ENCODE data around the gene CFAP221. TPM values are rescaled to one million over a fixed set of nuclear protein-coding genes. Genes with fewer than 3 reads are reported as not detected.

CFAP221 gene
- total RNA-seq, 1 donor from 2014 or later, result 1.0 TPM

GRCh38 chr2:119625226-119625625 lies 81.0 kb downstream of the CFAP221 start:
- no peak for DNase-seq
- TF ChIP-seq CTCF (IDR thresholded peaks at IDR 0.05; ENCODE audit: borderline replicate concordance), result no peak
- no peaks in the 10 kb centered on the region for H3K36me3 ChIP-seq
- no peaks in the 10 kb centered on the region for H3K27me3 ChIP-seq (ENCODE audit: low read depth)
- intact Hi-C loops (cut with micrococcal nuclease), result no loop called here
- no peak overlapping the region for H3K27ac ChIP-seq (replicated peaks)
- no peak overlapping the region for H3K4me3 ChIP-seq
- H3K9me3 ChIP-seq (replicated peaks), result peaks cover 7% of the 10 kb centered on the region
- no peaks in the 10 kb centered on the region for H3K4me1 ChIP-seq

GRCh38 chr2:119629323-119629825 lies 85.1 kb downstream of the CFAP221 start:
- H3K9me3 ChIP-seq (replicated peaks), result peaks cover 4% of the 10 kb centered on the region
- DNase-seq, result no peak
- no peak overlapping the region for H3K27ac ChIP-seq (replicated peaks)
- no peaks in the 10 kb centered on the region for H3K36me3 ChIP-seq
- H3K4me1 ChIP-seq, result no peaks in the 10 kb centered on the region
- no peaks in the 10 kb centered on the region for H3K27me3 ChIP-seq (ENCODE audit: low read depth)
- no peak overlapping the region for H3K4me3 ChIP-seq
- TF ChIP-seq CTCF (IDR thresholded peaks at IDR 0.05; ENCODE audit: borderline replicate concordance), result no peak
- intact Hi-C loops (cut with micrococcal nuclease), result no loop called here

GRCh38 chr2:119630121-119630520 lies 85.9 kb downstream of the CFAP221 start:
- peaks cover 4% of the 10 kb centered on the region for H3K9me3 ChIP-seq (replicated peaks)
- no peaks in the 10 kb centered on the region for H3K36me3 ChIP-seq
- intact Hi-C loops (cut with micrococcal nuclease), result no loop called here
- no peak overlapping the region for H3K27ac ChIP-seq (replicated peaks)
- H3K27me3 ChIP-seq (ENCODE audit: low read depth), result no peaks in the 10 kb centered on the region
- H3K4me3 ChIP-seq, result no peak overlapping the region
- no peak for TF ChIP-seq CTCF (IDR thresholded peaks at IDR 0.05; ENCODE audit: borderline replicate concordance)
- no peaks in the 10 kb centered on the region for H3K4me1 ChIP-seq
- no peak for DNase-seq

- H3K9me3 ChIP-seq (replicated peaks), result peaks cover 4% of the 10 kb centered on the region
- H3K27me3 ChIP-seq (ENCODE audit: low read depth), result no peaks in the 10 kb centered on the region
- no peaks in the 10 kb centered on the region for H3K36me3 ChIP-seq
- no peak for DNase-seq
- TF ChIP-seq CTCF (IDR thresholded peaks at IDR 0.05; ENCODE audit: borderline replicate concordance), result no peak
- H3K4me1 ChIP-seq, result no peaks in the 10 kb centered on the region
- intact Hi-C loops (cut with micrococcal nuclease), result no loop called here
- no peak overlapping the region for H3K27ac ChIP-seq (replicated peaks)
- H3K4me3 ChIP-seq, result no peak overlapping the region
These were observed 93.1 kb downstream of the CFAP221 start for GRCh38 chr2:119637371-119637770.

GRCh38 chr2:119638246-119638645 lies 94.0 kb downstream of the CFAP221 start:
- no peak overlapping the region for H3K27ac ChIP-seq (replicated peaks)
- DNase-seq, result no peak
- H3K36me3 ChIP-seq, result no peaks in the 10 kb centered on the region
- no peaks in the 10 kb centered on the region for H3K27me3 ChIP-seq (ENCODE audit: low read depth)
- H3K4me3 ChIP-seq, result no peak overlapping the region
- no peaks in the 10 kb centered on the region for H3K9me3 ChIP-seq (replicated peaks)
- H3K4me1 ChIP-seq, result no peaks in the 10 kb centered on the region
- intact Hi-C loops (cut with micrococcal nuclease), result no loop called here
- no peak for TF ChIP-seq CTCF (IDR thresholded peaks at IDR 0.05; ENCODE audit: borderline replicate concordance)

All from left ventricle myocardium inferior (tissue), 1 donor.